Brain microvascular endothelial cell (primary cell): ENCODE data around the gene RNF43.

Source experiments
- DNase-seq: peaks from one replicate; pipeline ENCODE4 v3.0.0-alpha.2; 2020
- H3K27ac ChIP-seq: fragments of 250-450 bp; sonication (Bioruptor Pico); 2 replicates; pipeline ENCODE4 v1.5.1; 2020; ENCODE audit warnings: mild to moderate bottlenecking, moderate library complexity
- H3K27me3 ChIP-seq: fragments of 250-450 bp; sonication (Bioruptor Pico); replicated peaks from 2 replicates; pipeline ENCODE4 v1.5.1; 2020; ENCODE audit warnings: mild to moderate bottlenecking
- H3K36me3 ChIP-seq: fragments of 250-450 bp; sonication (Bioruptor Pico); replicated peaks from 2 replicates; pipeline ENCODE4 v1.5.1; 2020; ENCODE audit warnings: mild to moderate bottlenecking
- H3K4me3 ChIP-seq: 2 replicates; pipeline ENCODE4 v1.5.1; 2011; ENCODE audit warnings: low read depth, mild to moderate bottlenecking, control low read depth, low read length, moderate library complexity
- CTCF ChIP-seq: IDR thresholded peaks from 2 replicates; pipeline ENCODE4 v1.5.1; 2011; ENCODE audit warnings: low read depth, mild to moderate bottlenecking, moderate library complexity, low read length, control low read depth, inconsistent platforms; ENCODE audit errors: missing control alignments
- in situ Hi-C: cut with HindIII; loops from 2 replicates; pipeline ENCODE4 v1.10.0; 2017; ENCODE audit warnings: low sequenced_read_pairs, low pct_ligation_motif_present

Gene RNF43

DNA sequence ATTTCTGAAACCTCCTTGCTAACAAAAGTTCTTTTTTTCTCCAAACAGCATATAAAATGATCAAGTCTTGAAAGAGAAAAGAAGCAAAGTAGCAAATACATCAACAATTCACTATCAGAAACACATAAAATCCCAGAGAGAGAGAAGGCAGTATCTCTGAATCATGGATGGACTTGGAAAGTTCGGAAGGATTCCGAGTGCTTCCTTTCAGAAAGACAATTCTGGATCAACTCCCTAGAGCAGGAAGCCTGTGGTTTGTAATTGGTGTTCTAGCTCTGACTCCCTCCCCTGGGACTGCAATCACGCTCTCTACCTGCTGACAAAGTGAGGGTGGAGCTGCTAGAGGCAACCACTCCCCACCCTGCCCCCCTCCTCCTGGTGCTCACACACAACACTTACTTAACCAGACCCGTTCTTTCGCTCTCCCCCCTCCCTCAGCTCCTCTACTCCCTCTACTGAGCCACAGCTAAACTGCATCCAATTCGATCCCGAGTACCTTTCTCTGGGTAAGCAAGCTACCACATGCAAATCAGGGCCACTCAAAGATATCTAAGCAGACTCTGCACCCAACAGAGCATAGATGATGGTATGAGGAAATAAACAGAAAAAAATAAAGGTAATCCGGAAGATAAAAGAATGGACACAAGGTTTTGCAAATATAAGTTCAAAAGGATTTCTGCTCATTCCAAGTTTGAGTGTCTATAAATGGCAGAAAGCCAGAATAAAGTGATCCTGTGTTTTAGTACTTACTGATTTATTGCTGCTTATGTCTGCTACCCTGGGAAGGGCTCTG is at the start of gene RNF43:
RNF43 (minus strand) TSS at position 235 of the 793 bp plus-strand sequence. CDS start 1,957 bp downstream, outside the sequence.
- Histone ChIP-seq H3K4me3 (peak within 1 kb of the TSS; percentile 36), H3K27ac (no peak within 1 kb of the TSS)

DNA sequence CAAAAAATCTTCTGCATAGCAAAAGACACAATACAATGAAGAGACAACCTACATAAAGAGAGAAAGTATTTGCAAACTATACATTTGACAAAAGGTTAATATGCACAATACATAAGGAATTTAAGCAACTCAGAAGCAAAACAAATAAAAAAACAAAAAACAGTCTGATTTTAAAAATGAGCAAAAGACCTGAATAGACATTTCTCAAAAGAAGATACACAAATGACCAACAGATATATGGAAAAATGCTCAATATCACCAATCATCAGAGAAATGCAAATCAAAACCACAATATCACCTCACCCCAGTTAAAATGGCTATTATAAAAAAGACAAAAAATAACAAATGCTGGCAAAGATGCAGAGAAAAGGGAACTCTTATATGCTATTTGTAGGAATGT is 38.2 kb upstream of the RNF43 start:
- Histone ChIP-seq H3K27ac (no peak overlapping the region), H3K36me3 (no peaks in the 10 kb centered on the region), H3K4me3 (no peak overlapping the region), H3K27me3 (no peaks in the 10 kb centered on the region)
- DNase-seq, result no peak
- TF ChIP-seq CTCF, result no peak
- in situ Hi-C loops, result no loop called here

More for the DNA sequence above, at the start of gene RNF43:
- peak; percentile 77 for DNase-seq
- Histone ChIP-seq H3K36me3 (no peaks in the 10 kb centered on the region), H3K27me3 (peaks cover 12% of the 10 kb centered on the region)
- in situ Hi-C loops, result no loop called here
- TF ChIP-seq CTCF, result peak; percentile 92

DNA sequence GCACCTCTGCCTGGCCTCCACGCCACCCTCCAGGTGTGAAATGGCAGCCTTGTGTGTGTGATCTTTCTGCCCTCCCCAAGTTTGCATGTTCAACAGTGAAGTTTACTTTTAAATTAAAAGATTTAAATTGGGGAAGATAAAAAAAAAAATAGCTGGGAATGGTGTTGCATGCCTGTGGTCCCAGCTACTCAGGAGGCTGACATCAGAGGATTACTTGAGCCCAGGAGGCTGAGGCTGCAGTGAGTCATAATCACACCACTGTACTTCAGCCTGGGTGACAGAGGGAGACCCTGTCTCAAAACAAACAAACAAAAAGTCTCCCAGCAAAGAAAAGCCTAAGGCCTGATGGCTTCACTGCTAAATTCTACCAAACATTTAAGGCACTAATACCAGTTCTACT is 35.4 kb upstream of the RNF43 start:
- H3K27me3 ChIP-seq, result no peaks in the 10 kb centered on the region
- no peak for TF ChIP-seq CTCF
- no peaks in the 10 kb centered on the region for H3K36me3 ChIP-seq
- DNase-seq, result peak; percentile 38
- H3K27ac ChIP-seq, result no peak overlapping the region
- no peak overlapping the region for H3K4me3 ChIP-seq
- in situ Hi-C loops, result no loop called here

GRCh38 chr17:58447039-58447975 is 30.0 kb upstream of the RNF43 start:
- H3K27me3 ChIP-seq, result no peaks in the 10 kb centered on the region
- H3K4me3 ChIP-seq, result no peak overlapping the region
- in situ Hi-C loops, result no loop called here
- H3K27ac ChIP-seq, result no peak overlapping the region
- peak; percentile 81 for DNase-seq
- H3K36me3 ChIP-seq, result no peaks in the 10 kb centered on the region
- peak; percentile 91 for TF ChIP-seq CTCF

DNA sequence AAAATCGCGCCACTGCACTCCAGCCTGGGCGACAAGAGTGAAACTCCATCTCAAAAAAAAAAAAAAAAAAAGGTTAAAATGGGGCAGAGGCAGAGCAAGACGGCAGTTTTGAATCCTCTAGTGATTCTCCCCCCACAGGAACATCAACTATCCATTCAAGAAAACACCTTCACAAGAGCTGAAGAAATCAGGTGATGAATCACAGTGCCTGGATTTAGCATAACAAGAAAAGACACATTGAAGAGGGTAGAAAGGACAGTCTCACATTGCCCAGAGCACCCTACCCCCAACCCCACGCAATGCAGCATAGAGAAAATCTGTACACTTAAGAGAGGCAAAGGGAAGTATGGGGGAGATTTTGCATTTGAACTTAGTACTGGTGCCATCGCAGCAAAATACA is 28.8 kb upstream of the RNF43 start:
- Histone ChIP-seq H3K27me3 (no peaks in the 10 kb centered on the region), H3K4me3 (no peak overlapping the region), H3K36me3 (no peaks in the 10 kb centered on the region), H3K27ac (no peak overlapping the region)
- no peak for DNase-seq
- TF ChIP-seq CTCF, result no peak
- in situ Hi-C loops, result no loop called here
